Middle frontal gyrus (tissue), 1 donor: ENCODE measurements around the gene ARPC4.

Experiments used
- DNase-seq: peaks from one replicate; pipeline ENCODE4 v3.0.0-alpha.2; 2015; ENCODE audit warnings: low spot score; ENCODE audit errors: extremely low spot score

ARPC4 gene

GRCh38 chr3:9792405-9793160 is at the start of gene ARPC4, which contains the start of gene TADA3:
Gene ARPC4 (plus strand): TSS chr3:9793082. CDS start chr3:9793122, 40 bp downstream.
Gene TADA3 (minus strand): TSS chr3:9792473. CDS start chr3:9791466, 1,007 bp downstream.
- DNase-seq, result peak; percentile 85

GRCh38 chr3:9743548-9743947 is 49.3 kb upstream of the ARPC4 start:
- DNase-seq, result no peak

GRCh38 chr3:9744162-9744561 is 48.7 kb upstream of the ARPC4 start:
- no peak for DNase-seq

GRCh38 chr3:9745521-9745920 is 47.4 kb upstream of the ARPC4 start:
- DNase-seq, result no peak

- no peak for DNase-seq
These were observed 46.6 kb upstream of the ARPC4 start for GRCh38 chr3:9746330-9746729.

- DNase-seq, result no peak
These were observed 45.6 kb upstream of the ARPC4 start for GRCh38 chr3:9747267-9747666.

- no peak for DNase-seq
These were observed 44.9 kb upstream of the ARPC4 start for GRCh38 chr3:9748031-9748430.

- DNase-seq, result no peak
These were observed 43.6 kb upstream of the ARPC4 start for GRCh38 chr3:9749296-9749644.

GRCh38 chr3:9749645-9750555 is 43.0 kb upstream of the ARPC4 start, which contains the start of gene OGG1:
Gene OGG1 (plus strand): TSS chr3:9749952. CDS start chr3:9750287, 335 bp downstream.
- DNase-seq, result peak; percentile 94

GRCh38 chr3:9750556-9751411 is 42.1 kb upstream of the ARPC4 start:
- DNase-seq, result no peak

- DNase-seq, result no peak
These were observed 38.2 kb upstream of the ARPC4 start for GRCh38 chr3:9754678-9755077.

- no peak for DNase-seq
These were observed 35.5 kb upstream of the ARPC4 start for GRCh38 chr3:9757427-9757826.

- DNase-seq, result no peak
These were observed 31.9 kb upstream of the ARPC4 start for GRCh38 chr3:9760779-9761505.

GRCh38 chr3:9761919-9762318 is 31.0 kb upstream of the ARPC4 start:
- DNase-seq, result no peak

GRCh38 chr3:9762871-9763270 is 30.0 kb upstream of the ARPC4 start:
- DNase-seq, result no peak

- DNase-seq, result no peak
These were observed 27.0 kb upstream of the ARPC4 start for GRCh38 chr3:9765865-9766264.

- DNase-seq, result no peak
These were observed 25.5 kb upstream of the ARPC4 start for GRCh38 chr3:9767418-9767817.

GRCh38 chr3:9768141-9768775 is 24.6 kb upstream of the ARPC4 start:
- DNase-seq, result no peak

GRCh38 chr3:9769012-9769411 is 23.9 kb upstream of the ARPC4 start:
- DNase-seq, result no peak
